Liver (tissue), 3 donors: Measurements from ENCODE around the gene PRICKLE3.

ENCODE experiments used
- GABPA ChIP-seq, 2 donors: IDR thresholded peaks in 1 of 2; conservative IDR thresholded peaks in 1 of 2; 2 replicates each; pipeline ENCODE4 v1.6.1; 2016; ENCODE audit warnings: antibody characterized with exemption in 2 of 2, mild to moderate bottlenecking in 1 of 2, moderate library complexity in 1 of 2
- HNF4A ChIP-seq, 2 donors: conservative IDR thresholded peaks; 2 replicates each; pipeline ENCODE4 v1.6.1; 2016; ENCODE audit warnings: antibody characterized with exemption in 2 of 2, mild to moderate bottlenecking in 2 of 2
- JUND ChIP-seq, 2 donors: IDR thresholded peaks; 2 replicates each; pipeline ENCODE4 v1.6.1; 2016; ENCODE audit warnings: antibody characterized with exemption in 2 of 2
- SP1 ChIP-seq: IDR thresholded peaks from 2 replicates; pipeline ENCODE4 v1.6.1; 2018; ENCODE audit warnings: antibody characterized with exemption, mild to moderate bottlenecking
- TAF1 ChIP-seq: conservative IDR thresholded peaks from 2 replicates; pipeline ENCODE4 v1.6.1; 2016; ENCODE audit warnings: antibody characterized with exemption, mild to moderate bottlenecking
- YY1 ChIP-seq: IDR thresholded peaks from 2 replicates; pipeline ENCODE4 v1.6.1; 2016; ENCODE audit warnings: antibody characterized with exemption, mild to moderate bottlenecking
- TF ChIP-seq, protein P1 (sequence below): fragments of 150-350 bp; IDR thresholded peaks from 2 replicates; pipeline ENCODE4 v1.5.1; 2017; ENCODE audit warnings: improper control_type of control experiment, low read depth, low read length; ENCODE audit not compliant: missing input control
- TF ChIP-seq, protein P2 (sequence below): IDR thresholded peaks from 2 replicates; pipeline ENCODE4 v1.6.1; 2016; ENCODE audit warnings: antibody characterized with exemption, mild to moderate bottlenecking
- TF ChIP-seq, protein P3 (sequence below): IDR thresholded peaks from 2 replicates; pipeline ENCODE4 v1.6.1; 2016; ENCODE audit warnings: antibody characterized with exemption
- TF ChIP-seq, protein P4 (sequence below): IDR thresholded peaks from 2 replicates; pipeline ENCODE4 v1.6.1; 2016; ENCODE audit warnings: antibody characterized with exemption
- donor health status: healthy.
- donor health status: healthy.

DNA sequence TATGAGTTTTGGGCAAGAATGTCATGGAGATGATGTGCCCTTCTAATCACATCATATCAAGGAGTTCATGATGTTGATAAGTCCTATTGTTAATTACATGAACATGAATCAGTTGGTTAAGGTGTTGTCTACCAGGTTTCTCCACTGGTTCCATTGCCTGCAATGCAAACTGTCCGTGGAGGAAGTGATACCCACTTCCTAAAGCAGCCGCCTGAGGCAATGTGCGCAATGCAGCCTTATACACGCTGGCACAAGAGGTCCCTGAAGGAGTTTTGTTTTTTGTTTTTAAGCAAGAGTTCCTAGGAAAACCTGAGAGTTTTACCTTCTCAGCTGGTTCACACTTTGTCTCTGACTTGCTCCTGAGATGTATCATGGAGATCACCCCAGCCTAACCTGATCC, 56.7 kb downstream of the PRICKLE3 start:
- TF ChIP-seq, protein P1, sequence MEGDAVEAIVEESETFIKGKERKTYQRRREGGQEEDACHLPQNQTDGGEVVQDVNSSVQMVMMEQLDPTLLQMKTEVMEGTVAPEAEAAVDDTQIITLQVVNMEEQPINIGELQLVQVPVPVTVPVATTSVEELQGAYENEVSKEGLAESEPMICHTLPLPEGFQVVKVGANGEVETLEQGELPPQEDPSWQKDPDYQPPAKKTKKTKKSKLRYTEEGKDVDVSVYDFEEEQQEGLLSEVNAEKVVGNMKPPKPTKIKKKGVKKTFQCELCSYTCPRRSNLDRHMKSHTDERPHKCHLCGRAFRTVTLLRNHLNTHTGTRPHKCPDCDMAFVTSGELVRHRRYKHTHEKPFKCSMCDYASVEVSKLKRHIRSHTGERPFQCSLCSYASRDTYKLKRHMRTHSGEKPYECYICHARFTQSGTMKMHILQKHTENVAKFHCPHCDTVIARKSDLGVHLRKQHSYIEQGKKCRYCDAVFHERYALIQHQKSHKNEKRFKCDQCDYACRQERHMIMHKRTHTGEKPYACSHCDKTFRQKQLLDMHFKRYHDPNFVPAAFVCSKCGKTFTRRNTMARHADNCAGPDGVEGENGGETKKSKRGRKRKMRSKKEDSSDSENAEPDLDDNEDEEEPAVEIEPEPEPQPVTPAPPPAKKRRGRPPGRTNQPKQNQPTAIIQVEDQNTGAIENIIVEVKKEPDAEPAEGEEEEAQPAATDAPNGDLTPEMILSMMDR = no peak
- TF ChIP-seq, protein P2, sequence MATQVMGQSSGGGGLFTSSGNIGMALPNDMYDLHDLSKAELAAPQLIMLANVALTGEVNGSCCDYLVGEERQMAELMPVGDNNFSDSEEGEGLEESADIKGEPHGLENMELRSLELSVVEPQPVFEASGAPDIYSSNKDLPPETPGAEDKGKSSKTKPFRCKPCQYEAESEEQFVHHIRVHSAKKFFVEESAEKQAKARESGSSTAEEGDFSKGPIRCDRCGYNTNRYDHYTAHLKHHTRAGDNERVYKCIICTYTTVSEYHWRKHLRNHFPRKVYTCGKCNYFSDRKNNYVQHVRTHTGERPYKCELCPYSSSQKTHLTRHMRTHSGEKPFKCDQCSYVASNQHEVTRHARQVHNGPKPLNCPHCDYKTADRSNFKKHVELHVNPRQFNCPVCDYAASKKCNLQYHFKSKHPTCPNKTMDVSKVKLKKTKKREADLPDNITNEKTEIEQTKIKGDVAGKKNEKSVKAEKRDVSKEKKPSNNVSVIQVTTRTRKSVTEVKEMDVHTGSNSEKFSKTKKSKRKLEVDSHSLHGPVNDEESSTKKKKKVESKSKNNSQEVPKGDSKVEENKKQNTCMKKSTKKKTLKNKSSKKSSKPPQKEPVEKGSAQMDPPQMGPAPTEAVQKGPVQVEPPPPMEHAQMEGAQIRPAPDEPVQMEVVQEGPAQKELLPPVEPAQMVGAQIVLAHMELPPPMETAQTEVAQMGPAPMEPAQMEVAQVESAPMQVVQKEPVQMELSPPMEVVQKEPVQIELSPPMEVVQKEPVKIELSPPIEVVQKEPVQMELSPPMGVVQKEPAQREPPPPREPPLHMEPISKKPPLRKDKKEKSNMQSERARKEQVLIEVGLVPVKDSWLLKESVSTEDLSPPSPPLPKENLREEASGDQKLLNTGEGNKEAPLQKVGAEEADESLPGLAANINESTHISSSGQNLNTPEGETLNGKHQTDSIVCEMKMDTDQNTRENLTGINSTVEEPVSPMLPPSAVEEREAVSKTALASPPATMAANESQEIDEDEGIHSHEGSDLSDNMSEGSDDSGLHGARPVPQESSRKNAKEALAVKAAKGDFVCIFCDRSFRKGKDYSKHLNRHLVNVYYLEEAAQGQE = no peak
- TF ChIP-seq JUND (IDR thresholded peaks at IDR 0.05) (no peak), GABPA (IDR thresholded peaks at IDR 0.05 in 1 of 2, conservative IDR thresholded peaks at IDR 0.05 in 1 of 2) (no peak), SP1 (no peak), TAF1 (no peak), YY1 (no peak), HNF4A (conservative IDR thresholded peaks at IDR 0.05) (no peak)
- TF ChIP-seq, protein P3, sequence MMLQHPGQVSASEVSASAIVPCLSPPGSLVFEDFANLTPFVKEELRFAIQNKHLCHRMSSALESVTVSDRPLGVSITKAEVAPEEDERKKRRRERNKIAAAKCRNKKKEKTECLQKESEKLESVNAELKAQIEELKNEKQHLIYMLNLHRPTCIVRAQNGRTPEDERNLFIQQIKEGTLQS = no peak
- TF ChIP-seq, protein P4, sequence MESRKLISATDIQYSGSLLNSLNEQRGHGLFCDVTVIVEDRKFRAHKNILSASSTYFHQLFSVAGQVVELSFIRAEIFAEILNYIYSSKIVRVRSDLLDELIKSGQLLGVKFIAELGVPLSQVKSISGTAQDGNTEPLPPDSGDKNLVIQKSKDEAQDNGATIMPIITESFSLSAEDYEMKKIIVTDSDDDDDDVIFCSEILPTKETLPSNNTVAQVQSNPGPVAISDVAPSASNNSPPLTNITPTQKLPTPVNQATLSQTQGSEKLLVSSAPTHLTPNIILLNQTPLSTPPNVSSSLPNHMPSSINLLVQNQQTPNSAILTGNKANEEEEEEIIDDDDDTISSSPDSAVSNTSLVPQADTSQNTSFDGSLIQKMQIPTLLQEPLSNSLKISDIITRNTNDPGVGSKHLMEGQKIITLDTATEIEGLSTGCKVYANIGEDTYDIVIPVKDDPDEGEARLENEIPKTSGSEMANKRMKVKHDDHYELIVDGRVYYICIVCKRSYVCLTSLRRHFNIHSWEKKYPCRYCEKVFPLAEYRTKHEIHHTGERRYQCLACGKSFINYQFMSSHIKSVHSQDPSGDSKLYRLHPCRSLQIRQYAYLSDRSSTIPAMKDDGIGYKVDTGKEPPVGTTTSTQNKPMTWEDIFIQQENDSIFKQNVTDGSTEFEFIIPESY = no peak
